Activated CD4-positive, alpha-beta memory T cell treated with anti-CD3 and anti-CD28 coated beads, Interleukin-2, amount 10 ng/mL, durations not matched to agents 7 days and 5 days (primary cell): ENCODE results near the gene NAB1. TPM values are rescaled to one million over a fixed set of nuclear protein-coding genes. Genes with fewer than 3 reads are reported as not detected.
"Not testable (repeated sequence)": the region's sequence is repeated elsewhere in the genome, so short reads cannot be mapped to it uniquely, and the experiment has no call there.

Experiments
- CTCF ChIA-PET: fragments of 350-600 bp; sonication (Branson Sonifier 250); formaldehyde crosslinking; loops from one replicate; lab custom pipeline; 2021; ENCODE audit warnings: antibody characterized with exemption, inconsistent platforms; lab: Charles Lee
- POLR2A ChIA-PET: fragments of 350-600 bp; sonication (Branson Sonifier 250); formaldehyde crosslinking; loops from one replicate; lab custom pipeline; 2021; ENCODE audit warnings: antibody characterized with exemption; lab: Charles Lee
- DNase-seq: peaks from one replicate; pipeline ENCODE4 v3.0.0-alpha.2; 2020
- H3K27ac Mint-ChIP-seq: one replicate; pipeline ENCODE4 v1.8.0; 2021; ENCODE audit warnings: mild to moderate bottlenecking, mixed read lengths
- H3K27me3 Mint-ChIP-seq: one replicate; pipeline ENCODE4 v1.8.0; 2021; ENCODE audit warnings: mixed read lengths
- H3K36me3 Mint-ChIP-seq: one replicate; pipeline ENCODE4 v1.8.0; 2021; ENCODE audit warnings: low read depth, mixed read lengths
- H3K4me1 Mint-ChIP-seq: one replicate; pipeline ENCODE4 v1.8.0; 2021; ENCODE audit warnings: mixed read lengths
- H3K4me3 Mint-ChIP-seq: one replicate; pipeline ENCODE4 v1.8.0; 2021; ENCODE audit warnings: mild to moderate bottlenecking, mixed read lengths
- H3K9me3 Mint-ChIP-seq: one replicate; pipeline ENCODE4 v1.8.0; 2021; ENCODE audit warnings: mixed read lengths
- total RNA-seq, 2 experiments: library from RNA; stranded (reverse); gene quantifications; one replicate each; pipeline ENCODE4 v1.2.3, GENCODE V29; 2021

The NAB1 gene
- total RNA-seq, 2 experiments from 2014 or later = 21.7 to 28.1 TPM

DNA sequence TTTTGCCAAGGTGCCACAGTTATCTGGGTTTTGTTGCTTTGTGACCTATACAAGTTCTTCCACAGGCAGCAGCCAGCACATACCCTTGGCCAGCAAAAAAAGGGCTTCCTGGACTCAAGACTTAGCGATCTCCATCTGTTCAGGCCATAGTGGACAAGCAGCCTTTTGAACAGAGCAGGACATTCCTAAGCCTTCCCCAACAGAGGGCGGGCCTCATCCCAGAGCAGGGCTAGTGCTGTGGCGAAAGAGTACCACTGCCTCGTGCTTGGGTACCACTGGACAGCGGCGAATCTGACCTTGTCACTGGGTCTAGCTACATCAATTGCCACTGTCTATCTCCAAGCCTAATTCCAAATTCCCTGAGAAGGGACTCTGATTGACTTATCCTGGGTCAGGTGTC, 56.4 kb downstream of the NAB1 start:
- Mint-ChIP-seq H3K36me3 (no peaks in the 10 kb centered on the region), H3K4me1 (peaks cover 9% of the 10 kb centered on the region), H3K4me3 (no peak overlapping the region), H3K27ac (no peak overlapping the region), H3K9me3 (peaks cover 2% of the 10 kb centered on the region), H3K27me3 (no peaks in the 10 kb centered on the region)
- ChIA-PET POLR2A (no interaction called here), CTCF (interaction anchor here (2.1 kb wide), 1 partner anchor 25 kb away, joined by 5 read pairs; no protein-coding TSS in a partner anchor)
- no peak for DNase-seq

- ChIA-PET POLR2A (no interaction called here), CTCF (no interaction called here)
- Mint-ChIP-seq H3K27me3 (no peaks in the 10 kb centered on the region), H3K36me3 (no peaks in the 10 kb centered on the region), H3K4me3 (no peak overlapping the region), H3K9me3 (peaks cover 2% of the 10 kb centered on the region), H3K4me1 (peaks cover 9% of the 10 kb centered on the region), H3K27ac (no peak overlapping the region)
- no peak for DNase-seq
These were observed 58.8 kb downstream of the NAB1 start for GRCh38 chr2:190707726-190708125.

DNA sequence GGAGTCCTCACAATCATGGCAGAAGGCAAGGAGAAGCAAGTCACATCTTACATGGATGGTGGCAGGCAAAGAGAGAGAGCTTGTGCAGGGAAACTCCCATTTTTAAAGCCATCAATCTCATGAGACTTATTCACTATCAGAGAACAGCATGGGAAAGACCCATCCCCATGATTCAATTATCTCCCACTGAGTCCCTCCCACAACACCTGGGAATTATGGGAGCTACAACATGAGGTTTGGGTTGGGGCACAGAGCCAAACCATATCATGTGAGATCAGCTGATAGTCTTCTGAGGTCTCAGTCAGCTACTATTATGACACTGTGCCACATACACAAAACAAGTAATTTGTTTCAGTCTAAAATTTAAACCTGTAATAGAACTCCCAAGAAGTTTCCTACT, 59.8 kb downstream of the NAB1 start:
- CTCF ChIA-PET, POLR2A ChIA-PET, H3K4me1 Mint-ChIP-seq, H3K36me3 Mint-ChIP-seq, H3K27me3 Mint-ChIP-seq, H3K9me3 Mint-ChIP-seq, H3K4me3 Mint-ChIP-seq, H3K27ac Mint-ChIP-seq, DNase-seq: not testable (repeated sequence)

DNA sequence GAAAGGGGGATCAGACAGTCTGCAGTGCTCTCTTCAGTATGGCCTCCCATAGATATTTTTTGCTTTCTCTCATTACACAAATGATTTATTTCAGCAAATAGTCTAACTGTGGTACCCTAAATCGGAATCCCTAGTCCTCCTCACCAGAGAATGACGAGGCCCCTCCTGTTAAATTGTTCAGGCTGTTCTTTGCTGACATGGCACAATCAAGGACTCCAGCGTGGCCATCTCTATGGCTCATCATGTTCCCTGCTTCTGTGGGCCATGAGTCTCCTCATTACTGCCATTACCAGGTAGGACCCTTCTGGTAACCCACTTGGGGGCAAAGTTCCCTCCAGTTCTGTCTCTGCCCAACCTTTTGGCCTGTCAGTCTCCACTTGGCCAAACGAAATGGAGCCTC, 62.2 kb downstream of the NAB1 start:
- no peaks in the 10 kb centered on the region for H3K36me3 Mint-ChIP-seq
- no peak overlapping the region for H3K27ac Mint-ChIP-seq
- H3K27me3 Mint-ChIP-seq = no peaks in the 10 kb centered on the region
- ChIA-PET POLR2A (no interaction called here), CTCF (no interaction called here)
- H3K4me3 Mint-ChIP-seq = no peak overlapping the region
- peaks cover 9% of the 10 kb centered on the region for H3K4me1 Mint-ChIP-seq
- no peak for DNase-seq
- H3K9me3 Mint-ChIP-seq = peaks cover 2% of the 10 kb centered on the region

DNA sequence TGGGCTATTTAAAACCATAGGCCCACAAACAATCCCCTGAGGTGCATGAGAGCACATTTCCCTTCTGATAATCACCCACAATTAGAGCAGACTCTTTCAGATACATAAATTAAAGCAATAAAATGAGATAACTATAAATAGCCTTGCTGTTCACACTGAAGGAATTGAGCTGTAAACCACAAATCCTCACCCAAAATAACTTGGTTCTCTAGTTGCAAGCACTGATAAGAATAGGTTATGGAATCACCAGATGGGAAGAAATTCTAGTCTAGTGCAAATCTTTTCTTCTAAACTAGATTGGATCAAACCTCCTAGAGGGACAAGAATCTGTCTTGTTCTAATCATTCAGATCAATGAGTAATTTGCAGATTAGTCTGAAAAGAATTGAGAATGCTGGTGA, 64.6 kb downstream of the NAB1 start:
- peaks cover 14% of the 10 kb centered on the region for H3K4me1 Mint-ChIP-seq
- peaks cover under 1% of the 10 kb centered on the region for H3K9me3 Mint-ChIP-seq
- CTCF ChIA-PET = no interaction called here
- POLR2A ChIA-PET = no interaction called here
- H3K27me3 Mint-ChIP-seq = no peaks in the 10 kb centered on the region
- no peak for DNase-seq
- no peaks in the 10 kb centered on the region for H3K36me3 Mint-ChIP-seq
- no peak overlapping the region for H3K4me3 Mint-ChIP-seq
- no peak overlapping the region for H3K27ac Mint-ChIP-seq

GRCh38 chr2:190714958-190715357, 66.1 kb downstream of the NAB1 start:
- ChIA-PET POLR2A (no interaction called here), CTCF (no interaction called here)
- Mint-ChIP-seq H3K36me3 (no peaks in the 10 kb centered on the region), H3K27me3 (no peaks in the 10 kb centered on the region), H3K4me1 (peaks cover 24% of the 10 kb centered on the region), H3K9me3 (no peaks in the 10 kb centered on the region), H3K27ac (no peak overlapping the region), H3K4me3 (no peak overlapping the region)
- no peak for DNase-seq

DNA sequence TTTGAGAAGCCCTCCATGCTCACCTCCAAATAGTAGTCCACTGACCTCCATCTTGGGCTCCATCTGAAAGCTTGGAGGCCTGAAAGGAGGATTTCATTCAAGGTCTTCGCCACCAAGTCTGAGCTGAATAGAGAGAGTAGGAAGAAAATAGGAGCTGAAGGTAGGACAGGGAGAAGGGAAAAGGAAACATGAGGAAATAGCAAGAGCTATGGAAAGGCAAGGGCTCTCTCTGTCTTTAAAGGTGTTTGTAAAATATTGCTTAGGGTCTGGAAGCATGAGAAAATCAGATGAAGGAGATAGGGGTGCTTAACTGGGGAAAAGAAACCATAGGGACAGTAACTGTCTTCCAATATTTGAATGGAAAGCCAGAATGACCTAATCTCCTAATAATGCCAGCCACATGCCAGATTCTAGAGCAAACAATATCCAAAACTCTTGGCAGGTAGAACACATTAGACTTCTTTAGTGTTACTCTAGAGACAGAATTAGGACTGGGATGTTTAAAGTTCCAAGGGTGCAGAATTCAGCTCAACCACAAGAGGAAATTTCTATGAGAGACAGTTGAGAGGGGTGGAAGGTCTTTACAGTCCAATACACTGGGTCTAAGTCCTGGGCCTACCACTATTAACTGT, 67.4 kb downstream of the NAB1 start:
- POLR2A ChIA-PET = no interaction called here

GRCh38 chr2:190717306-190717705, 68.4 kb downstream of the NAB1 start:
- DNase-seq = no peak
- ChIA-PET POLR2A (no interaction called here), CTCF (no interaction called here)
- Mint-ChIP-seq H3K4me3 (no peak overlapping the region), H3K27ac (no peak overlapping the region), H3K9me3 (no peaks in the 10 kb centered on the region), H3K27me3 (no peaks in the 10 kb centered on the region), H3K4me1 (peaks cover 42% of the 10 kb centered on the region), H3K36me3 (no peaks in the 10 kb centered on the region)

More for the DNA sequence above, 67.4 kb downstream of the NAB1 start:
- no peak overlapping the region for H3K4me3 Mint-ChIP-seq
- H3K36me3 Mint-ChIP-seq = no peaks in the 10 kb centered on the region
- CTCF ChIA-PET = interaction anchor here (0.9 kb wide), 1 partner anchor 37 kb away, joined by 3 read pairs; no protein-coding TSS in a partner anchor
- H3K4me1 Mint-ChIP-seq = peaks cover 33% of the 10 kb centered on the region
- H3K27ac Mint-ChIP-seq = no peak overlapping the region
- no peaks in the 10 kb centered on the region for H3K9me3 Mint-ChIP-seq
- no peak for DNase-seq
- H3K27me3 Mint-ChIP-seq = no peaks in the 10 kb centered on the region

DNA sequence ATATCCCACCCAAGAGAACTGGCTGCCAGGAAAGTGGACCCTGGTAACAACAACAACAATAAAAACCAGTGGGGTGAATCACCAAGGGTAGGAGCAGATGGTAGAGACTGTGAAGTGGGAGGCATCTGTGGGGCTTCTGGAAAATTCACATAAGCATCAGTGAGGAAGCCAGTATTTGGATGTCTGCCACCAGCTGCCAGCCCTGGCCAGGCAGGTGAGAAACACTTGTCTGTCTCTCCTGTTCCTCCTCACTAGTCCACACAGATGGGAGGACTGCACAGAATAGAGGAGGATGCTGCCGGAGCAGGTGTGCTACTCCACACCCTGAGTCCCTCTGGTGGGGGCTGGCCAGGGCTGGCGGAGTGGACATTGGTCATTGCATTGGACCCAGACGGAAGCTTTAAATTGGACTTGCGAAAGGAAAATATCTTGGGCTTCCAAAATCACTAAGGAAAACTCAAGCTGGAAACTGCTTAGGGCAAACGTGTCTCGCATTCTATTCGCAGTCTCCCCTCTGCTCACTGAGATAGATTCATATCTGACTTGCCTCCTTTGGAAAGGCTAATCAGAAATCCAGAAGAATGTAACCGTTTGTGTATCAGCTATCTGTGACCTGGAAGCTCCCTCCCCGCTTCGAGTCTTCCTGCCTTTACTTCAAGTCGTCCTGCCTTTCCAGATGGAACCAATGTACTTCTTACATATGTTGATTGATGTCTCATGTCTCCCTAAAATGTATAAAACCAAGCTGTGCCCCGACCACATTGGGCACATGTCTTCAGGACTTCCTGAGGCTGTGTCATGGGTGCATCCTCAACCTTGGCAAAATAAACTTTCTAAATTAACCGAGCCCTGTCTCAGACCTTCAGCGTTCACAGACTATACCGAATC, 69.1 kb downstream of the NAB1 start:
- no peak overlapping the region for H3K4me3 Mint-ChIP-seq
- peaks cover 48% of the 10 kb centered on the region for H3K4me1 Mint-ChIP-seq
- CTCF ChIA-PET = no interaction called here
- POLR2A ChIA-PET = no interaction called here
- no peaks in the 10 kb centered on the region for H3K36me3 Mint-ChIP-seq
- no peaks in the 10 kb centered on the region for H3K9me3 Mint-ChIP-seq
- no peaks in the 10 kb centered on the region for H3K27me3 Mint-ChIP-seq
- DNase-seq = no peak
- no peak overlapping the region for H3K27ac Mint-ChIP-seq

DNA sequence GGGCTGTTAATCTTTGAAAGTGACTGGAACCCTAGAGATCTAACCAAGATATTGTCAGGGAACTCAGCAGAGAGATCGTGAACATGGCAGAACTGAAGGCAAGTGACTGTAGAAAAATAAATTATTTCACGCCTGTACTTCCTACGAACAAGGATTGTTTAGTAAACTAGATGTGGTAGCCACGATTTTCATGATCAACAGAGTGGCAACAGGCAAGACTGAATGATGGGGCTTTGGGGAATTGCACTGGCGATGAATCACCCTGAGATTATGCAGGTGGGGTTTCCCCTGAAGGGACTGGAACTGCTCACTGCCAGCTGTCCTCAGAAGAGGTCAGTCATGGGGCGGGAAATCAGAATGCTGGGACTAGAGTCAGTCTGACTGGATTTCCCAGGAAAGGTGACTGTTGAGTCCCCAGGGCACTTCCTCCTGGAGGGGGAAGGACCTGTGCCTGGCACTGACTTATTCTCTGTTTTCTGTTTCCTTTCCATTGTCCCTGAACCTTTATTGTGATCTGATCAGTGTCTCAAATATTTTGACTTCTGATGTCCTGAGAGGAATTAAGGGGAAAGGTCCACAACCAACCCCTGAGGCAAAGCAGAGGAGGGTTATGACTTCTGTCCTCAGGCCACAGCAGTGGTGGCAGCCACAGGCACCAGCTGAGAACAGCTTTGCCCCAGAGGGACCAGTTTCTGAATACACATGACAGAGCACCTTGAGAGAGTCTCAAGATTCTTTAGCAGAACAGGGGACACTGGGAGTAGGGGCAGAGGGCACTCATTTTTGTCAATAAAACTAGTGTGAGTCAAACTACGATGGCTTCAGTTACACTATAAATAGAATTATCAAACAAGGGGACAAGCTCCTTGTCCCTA, 70.0 kb downstream of the NAB1 start:
- ChIA-PET POLR2A (no interaction called here), CTCF (no interaction called here)
- H3K9me3 Mint-ChIP-seq = no peaks in the 10 kb centered on the region
- no peak overlapping the region for H3K27ac Mint-ChIP-seq
- H3K4me3 Mint-ChIP-seq = no peak overlapping the region
- H3K36me3 Mint-ChIP-seq = no peaks in the 10 kb centered on the region
- H3K4me1 Mint-ChIP-seq = peaks cover 51% of the 10 kb centered on the region
- peak; percentile 42 for DNase-seq
- no peaks in the 10 kb centered on the region for H3K27me3 Mint-ChIP-seq

DNA sequence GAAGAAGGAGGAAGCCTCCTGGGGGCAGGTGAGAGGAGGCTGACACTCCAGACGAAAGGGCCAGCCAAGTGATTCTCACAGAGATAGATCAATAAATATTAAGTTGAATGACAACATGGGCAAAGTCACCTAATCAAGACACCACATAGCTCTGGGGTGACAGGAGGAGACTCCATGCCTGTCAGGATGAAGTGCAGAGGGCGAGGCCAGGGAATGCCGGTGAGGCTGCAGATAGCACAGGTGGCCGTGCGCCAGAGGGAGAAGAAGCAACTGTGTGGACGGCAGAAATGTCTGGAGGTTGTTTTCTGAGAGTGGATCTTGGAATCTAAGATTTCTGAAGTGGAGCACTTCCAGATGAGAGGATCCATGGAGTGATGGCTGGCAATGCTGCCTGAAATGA, 71.4 kb downstream of the NAB1 start:
- H3K36me3 Mint-ChIP-seq = no peaks in the 10 kb centered on the region
- peaks cover 51% of the 10 kb centered on the region for H3K4me1 Mint-ChIP-seq
- ChIA-PET POLR2A (no interaction called here), CTCF (interaction anchor here (0.6 kb wide), 1 partner anchor 237 kb away, joined by 4 read pairs; no protein-coding TSS in a partner anchor)
- H3K9me3 Mint-ChIP-seq = no peaks in the 10 kb centered on the region
- no peaks in the 10 kb centered on the region for H3K27me3 Mint-ChIP-seq
- no peak overlapping the region for H3K27ac Mint-ChIP-seq
- H3K4me3 Mint-ChIP-seq = no peak overlapping the region
- no peak for DNase-seq

- ChIA-PET POLR2A (no interaction called here), CTCF (interaction anchor here (0.6 kb wide), 1 partner anchor 237 kb away, joined by 4 read pairs; no protein-coding TSS in a partner anchor)
- H3K27me3 Mint-ChIP-seq = no peaks in the 10 kb centered on the region
- H3K4me1 Mint-ChIP-seq = peaks cover 52% of the 10 kb centered on the region
- no peak overlapping the region for H3K27ac Mint-ChIP-seq
- H3K4me3 Mint-ChIP-seq = no peak overlapping the region
- DNase-seq = no peak
- H3K36me3 Mint-ChIP-seq = no peaks in the 10 kb centered on the region
- H3K9me3 Mint-ChIP-seq = no peaks in the 10 kb centered on the region
These were observed 71.8 kb downstream of the NAB1 start for GRCh38 chr2:190720691-190721090.
